OCI-LY3 (cell line): Measurements from ENCODE around the gene MAPK7.

Experiments
- H2AFZ ChIP-seq: fragments of 200-600, 300-600 bp; shearing (Covaris generic); 2 replicates; pipeline ENCODE4 v1.6.0; 2014; ENCODE audit warnings: antibody characterized with exemption, low read depth, low read length
- H3K27ac ChIP-seq: fragments of 200-600, 300-600 bp; sonication (generic); 2 replicates; pipeline ENCODE4 v1.5.1; 2014; ENCODE audit warnings: mild to moderate bottlenecking, low read length, moderate library complexity, mixed read lengths
- H3K27me3 ChIP-seq: fragments of 200-600, 300-600 bp; sonication (generic); 2 replicates; pipeline ENCODE4 v1.6.1; 2014; ENCODE audit warnings: low read depth, low read length, mixed read lengths
- H3K36me3 ChIP-seq: fragments of 200-600, 300-600 bp; sonication (generic); replicated peaks from 2 replicates; pipeline ENCODE3; 2014; ENCODE audit warnings: low read depth, low read length, mixed read lengths
- H3K4me1 ChIP-seq: fragments of 300-600, 200-600 bp; sonication (generic); 2 replicates; pipeline ENCODE4 v1.6.1; 2014; ENCODE audit warnings: low read length, mixed read lengths
- H3K4me2 ChIP-seq: fragments of 200-600, 300-600 bp; sonication (generic); 2 replicates; pipeline ENCODE4 v1.6.1; 2014; ENCODE audit warnings: low read length, mixed read lengths
- H3K4me3 ChIP-seq: fragments of 300-600, 200-600 bp; sonication (generic); 2 replicates; pipeline ENCODE4 v1.5.1; 2014; ENCODE audit warnings: antibody characterized with exemption, mild to moderate bottlenecking, low read length, moderate library complexity
- H3K79me2 ChIP-seq: fragments of 300-600, 200-600 bp; shearing (Covaris generic); 2 replicates; pipeline ENCODE4 v1.6.1; 2014; ENCODE audit warnings: mild to moderate bottlenecking, low read length, mixed read lengths
- H3K9ac ChIP-seq: fragments of 300-600, 200-600 bp; shearing (Covaris generic); 2 replicates; pipeline ENCODE4 v1.6.0; 2014; ENCODE audit warnings: mild to moderate bottlenecking, low read length, moderate library complexity
- H3K9me3 ChIP-seq: fragments of 200-600, 300-600 bp; shearing (Covaris generic); 2 replicates; pipeline ENCODE4 v1.6.1; 2014; ENCODE audit warnings: low read length, mixed read lengths; ENCODE audit not compliant: insufficient read depth
- H4K20me1 ChIP-seq: fragments of 200-600, 300-600 bp; sonication (generic); 2 replicates; pipeline ENCODE4 v1.6.1; 2016; ENCODE audit warnings: low read length, mixed read lengths; ENCODE audit not compliant: insufficient read depth
- CTCF ChIP-seq: fragments of 200-600, 300-600 bp; sonication (generic); IDR thresholded peaks from 2 replicates; pipeline ENCODE4 v1.5.1; 2014; ENCODE audit warnings: antibody characterized with exemption, low read length, low read depth
- EZH2phosphoT487 ChIP-seq: fragments of 200-600 bp; shearing (Covaris generic); IDR thresholded peaks from 2 replicates; pipeline ENCODE4 v1.6.1; 2018; ENCODE audit warnings: antibody characterized with exemption, mixed run types, low read depth

MAPK7 gene

GRCh38 chr17:19372011-19372370 is 6.3 kb upstream of the MAPK7 start:
- no peak overlapping the region for H2AFZ ChIP-seq
- 0 out of 2 replicates have a peak, but pooled peaks cover 2% of the 10 kb centered on the region for H3K4me1 ChIP-seq
- H3K27me3 ChIP-seq: no peaks in the 10 kb centered on the region
- TF ChIP-seq CTCF: no peak
- no peak for TF ChIP-seq EZH2phosphoT487
- H3K9me3 ChIP-seq: no peaks in the 10 kb centered on the region
- no peaks in the 10 kb centered on the region for H4K20me1 ChIP-seq
- H3K79me2 ChIP-seq: no peaks in the 10 kb centered on the region
- no peak overlapping the region for H3K9ac ChIP-seq
- no peak overlapping the region for H3K4me3 ChIP-seq
- no peak overlapping the region for H3K4me2 ChIP-seq
- H3K36me3 ChIP-seq: no peaks in the 10 kb centered on the region
- H3K27ac ChIP-seq: no peak overlapping the region

- no peak overlapping the region for H3K4me3 ChIP-seq
- H3K4me1 ChIP-seq: 0 out of 2 replicates have a peak, but pooled peaks cover 2% of the 10 kb centered on the region
- TF ChIP-seq CTCF (no peak), EZH2phosphoT487 (no peak)
- no peak overlapping the region for H3K4me2 ChIP-seq
- no peak overlapping the region for H2AFZ ChIP-seq
- H3K9ac ChIP-seq: no peak overlapping the region
- H3K27me3 ChIP-seq: no peaks in the 10 kb centered on the region
- H3K79me2 ChIP-seq: no peaks in the 10 kb centered on the region
- H3K36me3 ChIP-seq: no peaks in the 10 kb centered on the region
- H3K9me3 ChIP-seq: no peaks in the 10 kb centered on the region
- no peak overlapping the region for H3K27ac ChIP-seq
- no peaks in the 10 kb centered on the region for H4K20me1 ChIP-seq
Measured at GRCh38 chr17:19372439-19372838, 5.9 kb upstream of the MAPK7 start.

GRCh38 chr17:19372866-19373504 is 5.3 kb upstream of the MAPK7 start:
- Histone ChIP-seq H2AFZ (no peak overlapping the region), H3K4me2 (no peak overlapping the region), H4K20me1 (no peaks in the 10 kb centered on the region), H3K4me3 (no peak overlapping the region), H3K9me3 (no peaks in the 10 kb centered on the region), H3K27ac (no peak overlapping the region), H3K9ac (no peak overlapping the region), H3K36me3 (no peaks in the 10 kb centered on the region), H3K4me1 (0 out of 2 replicates have a peak, but pooled peaks cover 2% of the 10 kb centered on the region), H3K79me2 (no peaks in the 10 kb centered on the region), H3K27me3 (no peaks in the 10 kb centered on the region)
- TF ChIP-seq CTCF (no peak), EZH2phosphoT487 (no peak)

GRCh38 chr17:19374136-19374535 is 4.2 kb upstream of the MAPK7 start:
- no peaks in the 10 kb centered on the region for H4K20me1 ChIP-seq
- no peaks in the 10 kb centered on the region for H3K36me3 ChIP-seq
- TF ChIP-seq CTCF: no peak
- TF ChIP-seq EZH2phosphoT487: no peak
- H3K4me3 ChIP-seq: no peak overlapping the region
- H3K9me3 ChIP-seq: no peaks in the 10 kb centered on the region
- no peak overlapping the region for H3K27ac ChIP-seq
- H3K9ac ChIP-seq: no peak overlapping the region
- H3K4me1 ChIP-seq: 0 out of 2 replicates have a peak, but pooled peaks cover 2% of the 10 kb centered on the region
- no peak overlapping the region for H3K4me2 ChIP-seq
- H3K79me2 ChIP-seq: no peaks in the 10 kb centered on the region
- H2AFZ ChIP-seq: no peak overlapping the region
- no peaks in the 10 kb centered on the region for H3K27me3 ChIP-seq
